Activated CD4-positive, alpha-beta T cell treated with anti-CD3 and anti-CD28 coated beads, Interleukin-2, amount 10 ng/mL, durations not matched to agents 7 days and 5 days (primary cell): ENCODE data around the gene S100A16. TPM values are rescaled to one million over a fixed set of nuclear protein-coding genes. Genes with fewer than 3 reads are reported as not detected.

ENCODE experiments used
- total RNA-seq, 2 experiments: library from RNA; stranded (reverse); gene quantifications; one replicate each; pipeline ENCODE4 v1.2.3, GENCODE V29; 2021

S100A16 gene
- total RNA-seq, 2 experiments from 2014 or later: not detected

Other genes starting within 250 kb of the S100A16 start
- gene S100A12, start 237.5 kb downstream of the S100A16 start, total RNA-seq: not detected
- gene S100A8, start 222.1 kb downstream of the S100A16 start, total RNA-seq: not detected
- not detected for gene S100A7A, start 196.6 kb downstream of the S100A16 start, total RNA-seq
- gene S100A7, start 152.5 kb downstream of the S100A16 start, total RNA-seq: not detected
- 100 to 1,000 TPM; 444 to 557 TPM for gene S100A6, start 77.1 kb downstream of the S100A16 start, total RNA-seq
- gene S100A5, start 72.2 kb downstream of the S100A16 start, total RNA-seq: 1 to 10 TPM; 3.0 to 3.8 TPM
- 100 to 1,000 TPM; 678 to 905 TPM for gene S100A4, start 67.3 kb downstream of the S100A16 start, total RNA-seq
- not detected for gene S100A3, start 63.9 kb downstream of the S100A16 start, total RNA-seq
- gene S100A2, start 47.3 kb downstream of the S100A16 start, total RNA-seq: 1 to 10 TPM in 1 of 2 experiments, under 1 TPM in 1; 0.50 to 1.8 TPM
- not detected for gene S100A14, start 3.2 kb upstream of the S100A16 start, total RNA-seq
- gene S100A13, start 14.4 kb upstream of the S100A16 start, total RNA-seq: 1 to 10 TPM; 3.9 to 4.2 TPM
- not detected for gene S100A1, start 15.3 kb upstream of the S100A16 start, total RNA-seq
- gene CHTOP, start 20.9 kb upstream of the S100A16 start, total RNA-seq: 10 to 100 TPM; 96.1 to 98.3 TPM
- gene SNAPIN, start 45.6 kb upstream of the S100A16 start, total RNA-seq: 10 to 100 TPM; 36.1 to 39.6 TPM
- 100 to 1,000 TPM; 192 to 223 TPM for gene ILF2, start 57.9 kb upstream of the S100A16 start, total RNA-seq
- not detected for gene NPR1, start 65.6 kb upstream of the S100A16 start, total RNA-seq
- 10 to 100 TPM; 62.9 to 64.8 TPM for gene INTS3, start 114.9 kb upstream of the S100A16 start, total RNA-seq
- gene SLC27A3, start 162.3 kb upstream of the S100A16 start, total RNA-seq: 10 to 100 TPM; 22.2 to 22.9 TPM